Endothelial cell of umbilical vein (primary cell): ENCODE results near the gene C1orf185. TPM values are rescaled to one million over a fixed set of nuclear protein-coding genes. Genes with fewer than 3 reads are reported as not detected.

ENCODE experiments used
- BruUV-seq: library from RNA; stranded (reverse); fragments of 400-500 nt; replicated peaks from 2 replicates; lab custom pipeline; 2021; lab: Mats Ljungman, UMichigan
- CTCF ChIA-PET: fragments of 300-600, 350-600 bp; sonication (Branson Sonifier 250); formaldehyde crosslinking; loops from one replicate; lab custom pipeline; 2021; ENCODE audit warnings: antibody characterized with exemption, inconsistent platforms; lab: Charles Lee
- POLR2A ChIA-PET: fragments of 300-600, 350-600 bp; sonication (Branson Sonifier 250); formaldehyde crosslinking; loops from one replicate; lab custom pipeline; 2021; ENCODE audit warnings: antibody characterized with exemption, inconsistent platforms; lab: Charles Lee
- DNase-seq: peaks from one replicate; pipeline ENCODE4 v3.0.0-alpha.2; 2011; ENCODE audit warnings: low read depth, low spot score
- FAIRE-seq: peaks from 2 replicates; lab custom pipeline; 2011; peaks lifted over from hg19 to GRCh38; lab: Jason Lieb, UNC
- H2AFZ ChIP-seq: 2 replicates; pipeline ENCODE4 v1.6.0; 2012; ENCODE audit warnings: low read depth, low read length, control low read depth, inconsistent platforms
- H3K27ac ChIP-seq: 2 replicates; pipeline ENCODE4 v1.5.1; 2011; ENCODE audit warnings: low read depth, mild to moderate bottlenecking, control low read depth, low read length, moderate library complexity; ENCODE audit not compliant: insufficient read depth
- H3K27me3 ChIP-seq, 2 experiments: 2 replicates each; pipeline versions ENCODE4 v1.6.0 to v1.6.1; 2011; ENCODE audit warnings: low read length in 2 of 2, mixed read lengths in 1 of 2; ENCODE audit not compliant: control insufficient read depth in 2 of 2, insufficient read depth in 2 of 2
- H3K36me3 ChIP-seq, 2 experiments: 2 replicates in 1 of 2; 3 replicates in 1 of 2; pipeline ENCODE4 v1.5.1; 2011; ENCODE audit warnings: low read length in 2 of 2, mild to moderate bottlenecking in 1 of 2, moderate library complexity in 1 of 2; ENCODE audit not compliant: control insufficient read depth in 2 of 2, insufficient read depth in 2 of 2; ENCODE audit errors: extremely low read depth in 1 of 2
- H3K4me1 ChIP-seq: 3 replicates; pipeline ENCODE4 v1.5.1; 2011; ENCODE audit warnings: mild to moderate bottlenecking, low read length; ENCODE audit not compliant: control insufficient read depth, insufficient read depth; ENCODE audit errors: extremely low read depth
- H3K4me2 ChIP-seq: 2 replicates; pipeline ENCODE4 v1.6.1; 2011; ENCODE audit warnings: low read length, control low read depth, mixed read lengths; ENCODE audit not compliant: insufficient read depth
- H3K4me3 ChIP-seq, 3 experiments: fragments of 200-600 bp in 1 of 3; sonication (generic), shearing (Covaris generic) in 1 of 3; replicated peaks in 1 of 3; 2 replicates each; pipeline ENCODE4 v1.5.1; 2011 to 2016; ENCODE audit warnings: control low read depth in 3 of 3, low read length in 3 of 3, mild to moderate bottlenecking in 2 of 3, inconsistent platforms in 1 of 3, low read depth in 1 of 3, moderate library complexity in 1 of 3; ENCODE audit not compliant: insufficient read depth in 1 of 3
- H3K79me2 ChIP-seq: 2 replicates; pipeline ENCODE4 v1.6.0; 2012; ENCODE audit warnings: low read length, inconsistent platforms; ENCODE audit not compliant: control insufficient read depth, insufficient read depth
- H3K9ac ChIP-seq: replicated peaks from 2 replicates; pipeline ENCODE3; 2011; ENCODE audit warnings: low read length, control low read depth; ENCODE audit not compliant: insufficient read depth; ENCODE audit errors: extremely low read depth
- H3K9me1 ChIP-seq: replicated peaks from 3 replicates; pipeline ENCODE4 v1.6.0; 2011; ENCODE audit warnings: mild to moderate bottlenecking, low read length; ENCODE audit not compliant: control insufficient read depth, insufficient read depth; ENCODE audit errors: extremely low read depth
- H3K9me3 ChIP-seq: replicated peaks from 2 replicates; pipeline ENCODE4 v1.5.1; 2012; ENCODE audit warnings: low read length, inconsistent platforms; ENCODE audit not compliant: control insufficient read depth, insufficient read depth
- H4K20me1 ChIP-seq: replicated peaks from 2 replicates; pipeline ENCODE3; 2011; ENCODE audit warnings: mild to moderate bottlenecking, low read length; ENCODE audit not compliant: control insufficient read depth, insufficient read depth; ENCODE audit errors: extremely low read depth
- CTCF ChIP-seq, 2 donors: IDR thresholded peaks; 1 replicate in 1 of 2; 2 replicates in 1 of 2; pipeline ENCODE4 v1.5.1; 2011; ENCODE audit warnings: low read length in 2 of 2, mild to moderate bottlenecking in 2 of 2, moderate library complexity in 2 of 2, control low read depth in 1 of 2, inconsistent platforms in 1 of 2, low read depth in 1 of 2; ENCODE audit not compliant: insufficient read depth in 1 of 2; ENCODE audit errors: extremely low read depth in 1 of 2
- EZH2 ChIP-seq: IDR thresholded peaks from 2 replicates; pipeline ENCODE4 v1.6.1; 2012; ENCODE audit warnings: borderline replicate concordance, low read depth, mild to moderate bottlenecking, moderate library complexity, low read length, inconsistent platforms; ENCODE audit not compliant: severe bottlenecking
- FOS ChIP-seq: IDR thresholded peaks from 2 replicates; pipeline ENCODE4 v1.6.1; 2011; ENCODE audit warnings: mild to moderate bottlenecking, low read length, moderate library complexity, borderline replicate concordance; ENCODE audit not compliant: insufficient read depth
- GATA2 ChIP-seq: IDR thresholded peaks from 2 replicates; pipeline ENCODE4 v1.7.0; 2011; ENCODE audit warnings: low read depth, mild to moderate bottlenecking, moderate library complexity, mixed read lengths, low read length; ENCODE audit not compliant: insufficient read length, insufficient read depth
- JUN ChIP-seq: IDR thresholded peaks from 2 replicates; pipeline ENCODE4 v1.6.1; 2011; ENCODE audit warnings: borderline replicate concordance, low read depth; ENCODE audit not compliant: insufficient read length, insufficient read depth
- MAX ChIP-seq: IDR thresholded peaks from 2 replicates; pipeline ENCODE4 v1.6.1; 2011; ENCODE audit not compliant: insufficient read depth, insufficient read length
- MYC ChIP-seq: IDR thresholded peaks from one replicate; pipeline ENCODE4 v1.6.1; 2011; ENCODE audit warnings: mild to moderate bottlenecking, low read depth, low read length
- POLR2A ChIP-seq: IDR thresholded peaks from 2 replicates; pipeline ENCODE4 v1.6.1; 2012; ENCODE audit warnings: low read depth, mild to moderate bottlenecking, control low read depth, low read length
- POLR2AphosphoS5 ChIP-seq: IDR thresholded peaks from 2 replicates; pipeline ENCODE4 v1.6.1; 2012; ENCODE audit warnings: low read depth, mild to moderate bottlenecking, control low read depth, low read length, moderate library complexity; ENCODE audit not compliant: insufficient read depth
- dilution Hi-C: fragments of 300-500 bp; cut with MboI; formaldehyde crosslinking; loops from one replicate; pipeline ENCODE4 v1.15.0; 2019; ENCODE audit warnings: low sequenced_read_pairs; ENCODE audit not compliant: extremely low pct_ligation_motif_present
- intact Hi-C: fragments of 100-400 bp; cut with micrococcal nuclease; formaldehyde crosslinking; loops from one replicate; pipeline ENCODE4 v1.10.0; 2022
- polyA plus RNA-seq, 4 experiments: library from polyadenylated mRNA; depleted of rRNA in 3 of 4; stranded (reverse) in 3 of 4; unstranded in 1 of 4; fragments of >200 nt; gene quantifications; 2 replicates each; pipeline versions ENCODE4 v1.2.1 to v1.2.3, GENCODE V29; 2011 to 2012; ENCODE audit warnings: missing spikeins in 1 of 4
- total RNA-seq: library from RNA; stranded (reverse); gene quantifications from 2 replicates; pipeline ENCODE4 v1.2.3, GENCODE V29; 2021

C1orf185 gene
- total and polyA plus RNA-seq, 2 donors (not counting 3 experiments of a cell fraction or from before 2014, with no cell fraction given): not detected

- POLR2A ChIA-PET: no interaction called here
- no peaks in the 10 kb centered on the region for H3K79me2 ChIP-seq
- no peak for TF ChIP-seq CTCF (IDR thresholded peaks at IDR 0.05; ENCODE audit: extremely low read depth in 1 of 2, insufficient read depth in 1 of 2, low read depth in 1 of 2, low read length in 2 of 2)
- TF ChIP-seq GATA2: no peak
- TF ChIP-seq EZH2: no peak
- TF ChIP-seq MAX: no peak
- TF ChIP-seq POLR2A: no peak
- TF ChIP-seq MYC: no peak
- TF ChIP-seq JUN: no peak
- TF ChIP-seq POLR2AphosphoS5: no peak
- no peak for TF ChIP-seq FOS
Observed at GRCh38 chr1:51188230-51188629, 86.2 kb downstream of the C1orf185 start.

More at GRCh38 chr1:51188230-51188629, 86.2 kb downstream of the C1orf185 start:
- dilution Hi-C loops (no loop called here), intact Hi-C loops (loop anchor here (2.0 kb wide), 2 partner anchors 219 to 819 kb away; no protein-coding TSS in a partner anchor)
- H4K20me1 ChIP-seq: no peaks in the 10 kb centered on the region
- H3K9me1 ChIP-seq: no peaks in the 10 kb centered on the region
- no peak overlapping the region for H3K4me2 ChIP-seq
- no peaks in the 10 kb centered on the region for H3K36me3 ChIP-seq
- no peak overlapping the region for H3K4me3 ChIP-seq
- peaks cover 3% of the 10 kb centered on the region for H3K4me1 ChIP-seq
- H2AFZ ChIP-seq: no peak overlapping the region
- no peak overlapping the region for H3K27ac ChIP-seq
- no peaks in the 10 kb centered on the region for H3K9me3 ChIP-seq
- CTCF ChIA-PET: interaction anchor here (0.9 to 5.6 kb wide), 14 partner anchors 10 to 504 kb away, joined by 3 to 123 read pairs (median 6); no protein-coding TSS in a partner anchor
- no TSS peak for BruUV-seq
- DNase-seq (no peak), FAIRE-seq (no peak)
- no peak overlapping the region for H3K9ac ChIP-seq
- peaks cover 2 to 5% of the 10 kb centered on the region in 2 experiments for H3K27me3 ChIP-seq
